Nephron progenitor cell (in vitro differentiated cells): ENCODE measurements around the gene MERTK.
"Not testable (repeated sequence)": the region's sequence is repeated elsewhere in the genome, so short reads cannot be mapped to it uniquely, and the experiment has no call there.

Source experiments
- DNase-seq: peaks from one replicate; pipeline ENCODE4 v3.0.0; 2021
- H3K27ac Mint-ChIP-seq: 2 replicates; pipeline ENCODE4 v1.8.0; 2021; ENCODE audit warnings: mild to moderate bottlenecking, moderate library complexity, mixed read lengths
- H3K27me3 Mint-ChIP-seq: 2 replicates; pipeline ENCODE4 v1.8.0; 2021; ENCODE audit warnings: mild to moderate bottlenecking, low read depth, mixed read lengths; ENCODE audit not compliant: poor library complexity
- H3K36me3 Mint-ChIP-seq: 2 replicates; pipeline ENCODE4 v1.8.0; 2021; ENCODE audit warnings: low read depth, mixed read lengths
- H3K4me1 Mint-ChIP-seq: 2 replicates; pipeline ENCODE4 v1.8.0; 2021; ENCODE audit warnings: mixed read lengths
- H3K4me3 Mint-ChIP-seq: 2 replicates; pipeline ENCODE4 v1.8.0; 2021; ENCODE audit warnings: mild to moderate bottlenecking, moderate library complexity, mixed read lengths
- H3K9me3 Mint-ChIP-seq: 2 replicates; pipeline ENCODE4 v1.8.0; 2021; ENCODE audit warnings: mild to moderate bottlenecking, moderate library complexity, mixed read lengths
- CTCF ChIP-seq: fragments of 200-600 bp; sonication (generic); IDR thresholded peaks from 2 replicates; pipeline ENCODE4 v1.5.0; 2021; ENCODE audit warnings: antibody characterized with exemption

The MERTK gene

GRCh38 chr2:112033600-112033999, 135.2 kb downstream of the MERTK start:
- DNase-seq: no peak
- Mint-ChIP-seq H3K4me1 (peaks cover 9% of the 10 kb centered on the region), H3K27me3 (peaks cover 3% of the 10 kb centered on the region), H3K4me3 (no peak overlapping the region), H3K27ac (no peak overlapping the region), H3K36me3 (peaks cover 23% of the 10 kb centered on the region), H3K9me3 (peaks cover 51% of the 10 kb centered on the region)
- no peak for TF ChIP-seq CTCF

- Mint-ChIP-seq H3K9me3 (peaks cover 62% of the 10 kb centered on the region), H3K27ac (no peak overlapping the region), H3K36me3 (peaks cover 15% of the 10 kb centered on the region), H3K27me3 (peaks cover 6% of the 10 kb centered on the region), H3K4me1 (peaks cover 9% of the 10 kb centered on the region), H3K4me3 (no peak overlapping the region)
- no peak for DNase-seq
- TF ChIP-seq CTCF: no peak
Observed at GRCh38 chr2:112034924-112035323, 136.5 kb downstream of the MERTK start.

GRCh38 chr2:112035786-112036185, 137.4 kb downstream of the MERTK start:
- H3K36me3 Mint-ChIP-seq: peaks cover 9% of the 10 kb centered on the region
- TF ChIP-seq CTCF: no peak
- no peak overlapping the region for H3K27ac Mint-ChIP-seq
- H3K27me3 Mint-ChIP-seq: peaks cover 2% of the 10 kb centered on the region
- peaks cover 57% of the 10 kb centered on the region for H3K9me3 Mint-ChIP-seq
- peaks cover 9% of the 10 kb centered on the region for H3K4me1 Mint-ChIP-seq
- H3K4me3 Mint-ChIP-seq: no peak overlapping the region
- DNase-seq: no peak

- not testable (repeated sequence) for DNase-seq, H3K36me3 Mint-ChIP-seq, H3K4me1 Mint-ChIP-seq, H3K27ac Mint-ChIP-seq, H3K27me3 Mint-ChIP-seq, H3K4me3 Mint-ChIP-seq
- peaks cover 63% of the 10 kb centered on the region for H3K9me3 Mint-ChIP-seq
Observed at GRCh38 chr2:112039556-112039955, 141.1 kb downstream of the MERTK start.

GRCh38 chr2:112040066-112040465, 141.7 kb downstream of the MERTK start:
- H3K4me3 Mint-ChIP-seq, H3K36me3 Mint-ChIP-seq, H3K27ac Mint-ChIP-seq, H3K27me3 Mint-ChIP-seq, H3K4me1 Mint-ChIP-seq, DNase-seq: not testable (repeated sequence)
- peaks cover 63% of the 10 kb centered on the region for H3K9me3 Mint-ChIP-seq

GRCh38 chr2:112041460-112041859, 143.1 kb downstream of the MERTK start:
- not testable (repeated sequence) for DNase-seq, H3K4me1 Mint-ChIP-seq, H3K4me3 Mint-ChIP-seq, H3K27me3 Mint-ChIP-seq, H3K27ac Mint-ChIP-seq
- Mint-ChIP-seq H3K36me3 (peaks cover 22% of the 10 kb centered on the region), H3K9me3 (peaks cover 64% of the 10 kb centered on the region)

GRCh38 chr2:112045446-112046014, 147.1 kb downstream of the MERTK start:
- DNase-seq: no peak
- H3K4me3 Mint-ChIP-seq: no peak overlapping the region

More at GRCh38 chr2:112045446-112046014, 147.1 kb downstream of the MERTK start:
- H3K27ac Mint-ChIP-seq: no peak overlapping the region
- peaks cover 21% of the 10 kb centered on the region for H3K36me3 Mint-ChIP-seq
- peaks cover 5% of the 10 kb centered on the region for H3K27me3 Mint-ChIP-seq
- no peak for TF ChIP-seq CTCF
- peaks cover 12% of the 10 kb centered on the region for H3K4me1 Mint-ChIP-seq
- H3K9me3 Mint-ChIP-seq: peaks cover 56% of the 10 kb centered on the region
